GM23338 (cell line): ENCODE measurements around the gene TEKT2. TPM values are rescaled to one million over a fixed set of nuclear protein-coding genes. Genes with fewer than 3 reads are reported as not detected.

ENCODE experiments used
- ATAC-seq: fragments of 200-7000 bp; cut with Tn5 transposase; 3 replicates; pipeline ENCODE4 v1.9.1; 2020
- DNase-seq: peaks from one replicate; pipeline ENCODE4 v3.0.0-alpha.2; 2015; ENCODE audit warnings: low spot score
- H2AFZ ChIP-seq: fragments of 200-600 bp; sonication (generic); 2 replicates; pipeline ENCODE4 v1.8.0; 2016; ENCODE audit warnings: antibody characterized with exemption, mild to moderate bottlenecking, moderate library complexity
- H3F3A ChIP-seq: fragments of 200-600 bp; sonication (generic); replicated peaks from 2 replicates; pipeline ENCODE4 v1.8.0; 2017; ENCODE audit warnings: antibody characterized with exemption, mixed run types, low read depth
- H3K27ac ChIP-seq: fragments of 200-600 bp; sonication (generic); 2 replicates; pipeline ENCODE4 v1.6.1; 2016; ENCODE audit warnings: low read depth
- H3K27me3 ChIP-seq: fragments of 200-600 bp; sonication (generic); 2 replicates; pipeline ENCODE4 v1.8.0; 2016; ENCODE audit warnings: mild to moderate bottlenecking, mixed run types, moderate library complexity; ENCODE audit not compliant: insufficient read depth
- H3K36me3 ChIP-seq: fragments of 200-600 bp; sonication (generic); 2 replicates; pipeline ENCODE4 v1.8.0; 2016; ENCODE audit warnings: mild to moderate bottlenecking; ENCODE audit not compliant: insufficient read depth
- H3K4me1 ChIP-seq: fragments of 200-600 bp; sonication (generic); 2 replicates; pipeline ENCODE4 v1.8.0; 2016; ENCODE audit warnings: mild to moderate bottlenecking, moderate library complexity; ENCODE audit not compliant: insufficient read depth
- H3K4me2 ChIP-seq: fragments of 200-600 bp; sonication (generic); 2 replicates; pipeline ENCODE4 v1.7.1; 2017; ENCODE audit warnings: mixed run types
- H3K4me3 ChIP-seq: fragments of 200-600 bp; sonication (generic); 2 replicates; pipeline ENCODE4 v1.6.1; 2016; ENCODE audit warnings: mixed run types
- H3K79me2 ChIP-seq: fragments of 200-600 bp; sonication (generic); replicated peaks from 2 replicates; pipeline ENCODE4 v1.8.0; 2017; ENCODE audit warnings: mild to moderate bottlenecking; ENCODE audit not compliant: insufficient read depth
- H3K9me2 ChIP-seq: fragments of 200-600 bp; sonication (generic); 2 replicates; pipeline ENCODE4 v1.8.0; 2017; ENCODE audit not compliant: insufficient read depth
- H4K20me1 ChIP-seq: fragments of 200-600 bp; sonication (generic); replicated peaks from 2 replicates; pipeline ENCODE4 v1.8.0; 2017; ENCODE audit warnings: mild to moderate bottlenecking; ENCODE audit not compliant: insufficient read depth
- H3K27ac Mint-ChIP-seq: 2 replicates; pipeline ENCODE4 v1.8.0; 2020; ENCODE audit warnings: inconsistent platforms, mild to moderate bottlenecking, moderate library complexity, mixed read lengths
- H3K27me3 Mint-ChIP-seq: 3 replicates; pipeline ENCODE4 v1.8.0; 2022; ENCODE audit warnings: low read depth, mild to moderate bottlenecking, moderate library complexity, mixed read lengths, inconsistent platforms; ENCODE audit not compliant: insufficient read depth, poor library complexity
- H3K36me3 Mint-ChIP-seq: 3 replicates; pipeline ENCODE4 v1.8.0; 2021; ENCODE audit warnings: low read depth, mild to moderate bottlenecking, inconsistent platforms, moderate library complexity, mixed read lengths
- H3K4me1 Mint-ChIP-seq: 3 replicates; pipeline ENCODE4 v1.8.0; 2020; ENCODE audit warnings: mild to moderate bottlenecking, inconsistent platforms, mixed read lengths
- H3K4me3 Mint-ChIP-seq: 3 replicates; pipeline ENCODE4 v1.8.0; 2021; ENCODE audit warnings: moderate library complexity, mild to moderate bottlenecking, inconsistent platforms, mixed read lengths
- H3K9me3 Mint-ChIP-seq: 3 replicates; pipeline ENCODE4 v1.8.0; 2020; ENCODE audit warnings: moderate library complexity, mild to moderate bottlenecking, inconsistent platforms, mixed read lengths
- CREB1 ChIP-seq: fragments of 250-450 bp; sonication (Bioruptor Pico); IDR thresholded peaks from 2 replicates; pipeline ENCODE4 v1.5.0; 2020; ENCODE audit warnings: low read depth, mild to moderate bottlenecking, moderate library complexity
- EZH2 ChIP-seq: fragments of 200-600 bp; sonication (generic); IDR thresholded peaks from one replicate; pipeline ENCODE4 v1.8.0; 2017; ENCODE audit warnings: antibody characterized with exemption, mild to moderate bottlenecking, low read depth; ENCODE audit not compliant: unreplicated experiment
- EZH2phosphoT487 ChIP-seq: fragments of 200-600 bp; sonication (generic); IDR thresholded peaks from one replicate; pipeline ENCODE4 v1.8.1; 2018; ENCODE audit warnings: antibody characterized with exemption; ENCODE audit not compliant: unreplicated experiment
- JUNB ChIP-seq: IDR thresholded peaks from one replicate; pipeline ENCODE4 v1.6.1; 2016; ENCODE audit warnings: antibody characterized with exemption; ENCODE audit not compliant: unreplicated experiment
- NANOG ChIP-seq: IDR thresholded peaks from 2 replicates; pipeline ENCODE4 v1.6.1; 2016; ENCODE audit warnings: antibody characterized with exemption, borderline replicate concordance
- POLR2AphosphoS5 ChIP-seq: IDR thresholded peaks from 2 replicates; pipeline ENCODE4 v1.6.1; 2016; ENCODE audit warnings: antibody characterized with exemption, low read depth
- STAT1 ChIP-seq: IDR thresholded peaks from one replicate; pipeline ENCODE4 v1.6.1; 2016; ENCODE audit warnings: antibody characterized with exemption; ENCODE audit not compliant: unreplicated experiment
- ZNF331 ChIP-seq: fragments of 250-450 bp; sonication (Bioruptor Pico); IDR thresholded peaks from 2 replicates; pipeline ENCODE4 v1.5.0; 2020; ENCODE audit warnings: low read depth, mild to moderate bottlenecking, moderate library complexity
- ZNF462 ChIP-seq: fragments of 250-450 bp; sonication (Bioruptor Pico); IDR thresholded peaks from 2 replicates; pipeline ENCODE4 v1.5.0; 2020; ENCODE audit warnings: mild to moderate bottlenecking, moderate library complexity
- polyA plus RNA-seq: library from polyadenylated mRNA; unstranded; fragments of >200 nt; fragmentation: Nextera tagmentation; extraction: Ambion mirVana; gene quantifications from 2 replicates; pipeline ENCODE4 v1.2.1, GENCODE V29; 2016
- total RNA-seq: library from RNA; depleted of rRNA; stranded (reverse); fragments of >200 nt; shearing (Covaris generic); gene quantifications from 2 replicates; pipeline ENCODE4 v1.2.3, GENCODE V29; 2014
- TF ChIP-seq, protein P1 (sequence below), 2 experiments: fragments of 200-600 bp in 1 of 2; sonication (generic) in 1 of 2; conservative IDR thresholded peaks; 2 replicates each; pipeline versions ENCODE4 v1.5.1 to v1.6.1; 2016 to 2017; ENCODE audit warnings: antibody characterized with exemption in 2 of 2, low read depth in 2 of 2, mild to moderate bottlenecking in 2 of 2, moderate library complexity in 1 of 2
- TF ChIP-seq, protein P2 (sequence below): IDR thresholded peaks from one replicate; pipeline ENCODE4 v1.6.1; 2018; ENCODE audit warnings: antibody characterized with exemption; ENCODE audit not compliant: unreplicated experiment

TEKT2 gene
- total and polyA plus RNA-seq, 2 experiments from 2014 or later, result 0.36 to 0.94 TPM

DNA sequence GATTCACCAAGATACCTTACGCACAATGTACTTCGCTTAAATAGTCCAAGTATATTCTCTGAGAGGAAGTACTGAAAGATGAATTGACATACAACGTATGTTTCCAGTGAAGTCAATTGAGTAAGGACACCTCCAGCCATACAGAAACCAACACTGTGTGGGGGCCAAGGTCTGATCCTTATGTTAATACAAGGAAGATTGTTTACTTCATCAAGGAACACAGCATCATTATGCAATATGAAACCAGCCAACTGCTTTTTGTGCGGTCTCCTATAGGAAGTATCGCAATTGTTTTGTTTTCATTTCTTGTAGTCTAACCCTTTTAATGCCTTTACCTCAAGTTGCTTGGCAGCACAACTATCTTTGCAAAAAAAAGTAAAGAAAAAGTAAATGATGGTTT, 28.2 kb upstream of the TEKT2 start:
- no peaks in the 10 kb centered on the region for H3K36me3 ChIP-seq
- H3K36me3 Mint-ChIP-seq, result no peaks in the 10 kb centered on the region
- H3K79me2 ChIP-seq, result no peaks in the 10 kb centered on the region
- H3K9me3 Mint-ChIP-seq, result no peaks in the 10 kb centered on the region
- H3K4me1 ChIP-seq, result no peaks in the 10 kb centered on the region
- no peaks in the 10 kb centered on the region for H3K9me2 ChIP-seq
- no peak overlapping the region for H3K27ac Mint-ChIP-seq
- no peaks in the 10 kb centered on the region for H3K27me3 ChIP-seq
- H4K20me1 ChIP-seq, result no peaks in the 10 kb centered on the region; the same call in 1 of the 2 replicates
- no peaks in the 10 kb centered on the region for H3K4me1 Mint-ChIP-seq
- H3K27me3 Mint-ChIP-seq, result peaks cover 1% of the 10 kb centered on the region
- TF ChIP-seq EZH2 (no peak), POLR2AphosphoS5 (no peak), STAT1 (no peak), CREB1 (CRISPR knock-in tag) (no peak), ZNF331 (CRISPR knock-in tag) (no peak), EZH2phosphoT487 (no peak), JUNB (no peak)
- TF ChIP-seq, protein P1, sequence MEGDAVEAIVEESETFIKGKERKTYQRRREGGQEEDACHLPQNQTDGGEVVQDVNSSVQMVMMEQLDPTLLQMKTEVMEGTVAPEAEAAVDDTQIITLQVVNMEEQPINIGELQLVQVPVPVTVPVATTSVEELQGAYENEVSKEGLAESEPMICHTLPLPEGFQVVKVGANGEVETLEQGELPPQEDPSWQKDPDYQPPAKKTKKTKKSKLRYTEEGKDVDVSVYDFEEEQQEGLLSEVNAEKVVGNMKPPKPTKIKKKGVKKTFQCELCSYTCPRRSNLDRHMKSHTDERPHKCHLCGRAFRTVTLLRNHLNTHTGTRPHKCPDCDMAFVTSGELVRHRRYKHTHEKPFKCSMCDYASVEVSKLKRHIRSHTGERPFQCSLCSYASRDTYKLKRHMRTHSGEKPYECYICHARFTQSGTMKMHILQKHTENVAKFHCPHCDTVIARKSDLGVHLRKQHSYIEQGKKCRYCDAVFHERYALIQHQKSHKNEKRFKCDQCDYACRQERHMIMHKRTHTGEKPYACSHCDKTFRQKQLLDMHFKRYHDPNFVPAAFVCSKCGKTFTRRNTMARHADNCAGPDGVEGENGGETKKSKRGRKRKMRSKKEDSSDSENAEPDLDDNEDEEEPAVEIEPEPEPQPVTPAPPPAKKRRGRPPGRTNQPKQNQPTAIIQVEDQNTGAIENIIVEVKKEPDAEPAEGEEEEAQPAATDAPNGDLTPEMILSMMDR (conservative IDR thresholded peaks at IDR 0.05; ENCODE audit: low read depth in 2 of 2), result no peak
- TF ChIP-seq, protein P2, sequence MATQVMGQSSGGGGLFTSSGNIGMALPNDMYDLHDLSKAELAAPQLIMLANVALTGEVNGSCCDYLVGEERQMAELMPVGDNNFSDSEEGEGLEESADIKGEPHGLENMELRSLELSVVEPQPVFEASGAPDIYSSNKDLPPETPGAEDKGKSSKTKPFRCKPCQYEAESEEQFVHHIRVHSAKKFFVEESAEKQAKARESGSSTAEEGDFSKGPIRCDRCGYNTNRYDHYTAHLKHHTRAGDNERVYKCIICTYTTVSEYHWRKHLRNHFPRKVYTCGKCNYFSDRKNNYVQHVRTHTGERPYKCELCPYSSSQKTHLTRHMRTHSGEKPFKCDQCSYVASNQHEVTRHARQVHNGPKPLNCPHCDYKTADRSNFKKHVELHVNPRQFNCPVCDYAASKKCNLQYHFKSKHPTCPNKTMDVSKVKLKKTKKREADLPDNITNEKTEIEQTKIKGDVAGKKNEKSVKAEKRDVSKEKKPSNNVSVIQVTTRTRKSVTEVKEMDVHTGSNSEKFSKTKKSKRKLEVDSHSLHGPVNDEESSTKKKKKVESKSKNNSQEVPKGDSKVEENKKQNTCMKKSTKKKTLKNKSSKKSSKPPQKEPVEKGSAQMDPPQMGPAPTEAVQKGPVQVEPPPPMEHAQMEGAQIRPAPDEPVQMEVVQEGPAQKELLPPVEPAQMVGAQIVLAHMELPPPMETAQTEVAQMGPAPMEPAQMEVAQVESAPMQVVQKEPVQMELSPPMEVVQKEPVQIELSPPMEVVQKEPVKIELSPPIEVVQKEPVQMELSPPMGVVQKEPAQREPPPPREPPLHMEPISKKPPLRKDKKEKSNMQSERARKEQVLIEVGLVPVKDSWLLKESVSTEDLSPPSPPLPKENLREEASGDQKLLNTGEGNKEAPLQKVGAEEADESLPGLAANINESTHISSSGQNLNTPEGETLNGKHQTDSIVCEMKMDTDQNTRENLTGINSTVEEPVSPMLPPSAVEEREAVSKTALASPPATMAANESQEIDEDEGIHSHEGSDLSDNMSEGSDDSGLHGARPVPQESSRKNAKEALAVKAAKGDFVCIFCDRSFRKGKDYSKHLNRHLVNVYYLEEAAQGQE, result no peak
- DNase-seq (no peak), ATAC-seq (no peak)
- H2AFZ ChIP-seq, result no peak overlapping the region
- no peak overlapping the region for H3K4me2 ChIP-seq
- H3K4me3 ChIP-seq, result no peak overlapping the region
- no peak overlapping the region for H3K4me3 Mint-ChIP-seq
- no peaks in the 10 kb centered on the region for H3F3A ChIP-seq
- H3K27ac ChIP-seq, result no peak overlapping the region

DNA sequence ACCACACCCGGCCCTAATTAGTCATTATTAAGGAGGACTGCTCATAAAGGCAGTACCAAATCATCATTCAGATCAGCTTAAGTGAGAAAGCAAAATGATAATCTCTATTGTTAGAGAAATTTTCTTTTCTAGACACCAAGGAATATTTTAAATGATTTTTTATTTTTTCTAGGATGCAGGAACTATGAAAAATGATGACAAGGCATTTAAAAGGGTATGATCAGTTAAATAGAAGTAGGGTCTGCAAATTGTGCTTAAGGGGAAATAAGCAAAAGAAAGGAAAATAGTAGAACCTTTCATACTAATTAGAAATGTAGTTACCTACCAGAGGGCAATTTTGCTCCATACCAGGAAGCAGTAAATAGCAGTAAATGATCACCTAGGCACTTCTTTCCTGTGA, 21.6 kb upstream of the TEKT2 start:
- Histone ChIP-seq H3F3A (no peaks in the 10 kb centered on the region; the same call in 1 of the 2 replicates), H2AFZ (no peak overlapping the region), H3K27ac (no peak overlapping the region), H3K4me3 (no peak overlapping the region), H3K4me1 (no peaks in the 10 kb centered on the region), H3K36me3 (no peaks in the 10 kb centered on the region), H4K20me1 (no peaks in the 10 kb centered on the region), H3K9me2 (no peaks in the 10 kb centered on the region), H3K4me2 (no peak overlapping the region), H3K79me2 (no peaks in the 10 kb centered on the region), H3K27me3 (no peaks in the 10 kb centered on the region)
- Mint-ChIP-seq H3K9me3 (no peaks in the 10 kb centered on the region), H3K36me3 (no peaks in the 10 kb centered on the region), H3K27ac (no peak overlapping the region), H3K4me3 (no peak overlapping the region), H3K27me3 (peaks cover 4% of the 10 kb centered on the region), H3K4me1 (no peaks in the 10 kb centered on the region)
- ATAC-seq, result no peak
- no peak for DNase-seq
- TF ChIP-seq ZNF462 (CRISPR knock-in tag) (no peak), NANOG (no peak)
